Loucy (cell line): ENCODE data around the gene PLPP6.

Experiments used
- CTCF ChIP-seq: fragments of 200-600 bp; sonication (generic); conservative IDR thresholded peaks from 2 replicates; pipeline ENCODE4 v1.5.1; 2014; ENCODE audit warnings: mild to moderate bottlenecking, antibody characterized with exemption, low read length
- EZH2phosphoT487 ChIP-seq: fragments of 200-600 bp; IDR thresholded peaks from 2 replicates; pipeline ENCODE4 v1.6.1; 2018; ENCODE audit warnings: antibody characterized with exemption, mild to moderate bottlenecking, moderate library complexity, borderline replicate concordance

GRCh38 chr9:4661165-4661564 lies 929 bp upstream of the PLPP6 start:
- TF ChIP-seq CTCF = no peak
- no peak for TF ChIP-seq EZH2phosphoT487
